Colonic mucosa (tissue), 4 donors: ENCODE data around the gene FAM107B. TPM values are rescaled to one million over a fixed set of nuclear protein-coding genes. Genes with fewer than 3 reads are reported as not detected.

Source experiments
- DNase-seq: peaks from one replicate; pipeline ENCODE4 v3.0.0-alpha.2; 2020
- H3K27ac ChIP-seq: fragments of 200-600 bp; one replicate; pipeline ENCODE4 v1.8.0; 2021
- H3K27me3 ChIP-seq: fragments of 200-600 bp; one replicate; pipeline ENCODE4 v1.8.0; 2021
- H3K36me3 ChIP-seq: fragments of 200-600 bp; one replicate; pipeline ENCODE4 v1.8.0; 2021
- H3K4me1 ChIP-seq: fragments of 200-600 bp; one replicate; pipeline ENCODE4 v1.8.0; 2021; ENCODE audit warnings: mild to moderate bottlenecking
- H3K4me3 ChIP-seq: fragments of 200-600 bp; one replicate; pipeline ENCODE4 v1.8.0; 2021
- H3K9ac ChIP-seq, 2 donors: one replicate each; pipeline ENCODE4 v1.7.0; 2013; ENCODE audit warnings: control low read depth in 2 of 2, low read depth in 2 of 2, low read length in 2 of 2
- H3K9me3 ChIP-seq: fragments of 200-600 bp; one replicate; pipeline ENCODE4 v1.8.0; 2021
- CTCF ChIP-seq: fragments of 200-600 bp; IDR thresholded peaks from one replicate; pipeline ENCODE4 v1.8.0; 2022; ENCODE audit warnings: antibody characterized with exemption, mild to moderate bottlenecking
- intact Hi-C: fragments of 100-400 bp; cut with DNase I; formaldehyde crosslinking; loops from one replicate; pipeline ENCODE4 v1.14.1; 2022
- total RNA-seq, 2 donors: library from RNA; stranded (reverse); fragmentation: NEBNext Ultra II Directional in 1 of 2; extraction: Animal tissue kit (Norgen Biotek cat#: 25700) in 1 of 2; gene quantifications; one replicate each; pipeline ENCODE4 v1.2.1, GENCODE V29; 2021
- donor health status: healthy.
- donor health status: DM: no; HTN: no; CAD: no.
- donor health status: DM: no; HTN: no; CAD: no.

The FAM107B gene
- total RNA-seq, 2 donors from 2014 or later, result 36.3 to 71.5 TPM

- Histone ChIP-seq H3K36me3 (no peaks in the 10 kb centered on the region), H3K4me3 (no peak overlapping the region), H3K9me3 (no peaks in the 10 kb centered on the region), H3K27ac (no peak overlapping the region), H3K4me1 (no peaks in the 10 kb centered on the region), H3K9ac (no peak overlapping the region), H3K27me3 (no peaks in the 10 kb centered on the region)
- intact Hi-C loops, result no loop called here
- TF ChIP-seq CTCF, result no peak
- no peak for DNase-seq
Measured at GRCh38 chr10:14507781-14508180, 266.9 kb downstream of the FAM107B start.

DNA sequence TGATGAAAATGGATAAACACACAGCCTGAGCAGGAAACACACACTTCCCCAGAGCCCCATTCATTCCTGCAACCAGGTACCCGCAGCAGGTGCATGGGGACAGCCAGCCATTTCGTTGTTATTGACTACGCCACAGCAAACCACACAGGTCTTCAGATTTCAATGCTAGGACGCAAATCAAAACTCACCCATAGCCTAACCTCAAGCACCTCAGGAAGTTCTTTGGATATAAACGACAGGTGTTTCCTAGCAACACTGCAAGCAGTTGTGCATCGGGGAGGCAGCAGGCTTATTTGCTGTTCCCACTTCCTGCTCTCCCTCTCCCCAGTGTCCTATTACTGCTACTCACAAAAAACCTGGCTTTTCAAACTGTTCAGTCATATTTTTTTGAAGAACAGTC, 267.5 kb downstream of the FAM107B start:
- DNase-seq, result no peak
- Histone ChIP-seq H3K9ac (no peak overlapping the region), H3K36me3 (no peaks in the 10 kb centered on the region), H3K27ac (no peak overlapping the region), H3K9me3 (no peaks in the 10 kb centered on the region), H3K4me3 (no peak overlapping the region), H3K4me1 (no peaks in the 10 kb centered on the region), H3K27me3 (no peaks in the 10 kb centered on the region)
- intact Hi-C loops, result no loop called here
- TF ChIP-seq CTCF, result no peak

- H3K4me1 ChIP-seq, result peaks cover 4% of the 10 kb centered on the region
- TF ChIP-seq CTCF, result no peak
- intact Hi-C loops, result loop anchor here (5.0 kb wide), 1 partner anchor 320 kb away; no protein-coding TSS in a partner anchor
- H3K9ac ChIP-seq, result no peak overlapping the region
- no peaks in the 10 kb centered on the region for H3K27me3 ChIP-seq
- no peak for DNase-seq
- no peak overlapping the region for H3K27ac ChIP-seq
- no peak overlapping the region for H3K4me3 ChIP-seq
- no peaks in the 10 kb centered on the region for H3K36me3 ChIP-seq
- H3K9me3 ChIP-seq, result no peaks in the 10 kb centered on the region
Measured at GRCh38 chr10:14502431-14502830, 272.3 kb downstream of the FAM107B start.

- peak; percentile 57 for DNase-seq
- intact Hi-C loops, result loop anchor here (5.0 kb wide), 1 partner anchor 322 kb away; no protein-coding TSS in a partner anchor
- no peak overlapping the region for H3K9ac ChIP-seq
- peaks cover 4% of the 10 kb centered on the region for H3K4me1 ChIP-seq
- TF ChIP-seq CTCF, result no peak
- no peaks in the 10 kb centered on the region for H3K9me3 ChIP-seq
- no peak overlapping the region for H3K4me3 ChIP-seq
- H3K27me3 ChIP-seq, result no peaks in the 10 kb centered on the region
- no peaks in the 10 kb centered on the region for H3K36me3 ChIP-seq
- H3K27ac ChIP-seq, result no peak overlapping the region
Measured at GRCh38 chr10:14500172-14500765, 274.4 kb downstream of the FAM107B start.

DNA sequence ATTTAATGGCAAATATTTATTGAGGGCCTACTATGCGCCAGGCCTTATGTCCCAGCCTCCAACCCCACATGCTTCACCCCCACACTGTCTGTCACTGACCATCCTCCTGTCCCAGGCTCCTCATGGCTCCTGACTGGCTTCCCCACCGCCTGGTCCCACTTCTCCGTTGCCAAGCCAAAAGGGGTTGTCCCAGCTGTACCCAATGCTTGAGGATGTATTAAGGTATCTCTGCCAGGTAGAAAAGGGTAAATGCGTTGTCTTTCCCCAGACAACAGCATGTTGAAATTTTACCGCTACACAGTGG, 275.1 kb downstream of the FAM107B start:
- Histone ChIP-seq H3K9ac (no peak overlapping the region), H3K36me3 (no peaks in the 10 kb centered on the region), H3K27ac (no peak overlapping the region), H3K4me1 (peaks cover 4% of the 10 kb centered on the region), H3K4me3 (no peak overlapping the region), H3K9me3 (no peaks in the 10 kb centered on the region), H3K27me3 (no peaks in the 10 kb centered on the region)
- no peak for TF ChIP-seq CTCF
- no peak for DNase-seq
- intact Hi-C loops, result loop anchor here (5.0 to 10.0 kb wide), 2 partner anchors 38 to 605 kb away; no protein-coding TSS in a partner anchor
